IMR-90 (cell line): ENCODE data around the gene CIDEA. TPM values are rescaled to one million over a fixed set of nuclear protein-coding genes. Genes with fewer than 3 reads are reported as not detected.
A peak's percentile ranks its signal among the peaks of the same experiment; 100 is the strongest.

Experiments
- ATAC-seq: fragments of 200-7000 bp; cut with Tn5 transposase; 2 replicates; pipeline ENCODE4 v1.9.1; 2020; ENCODE audit warnings: low read depth, mild to moderate bottlenecking, moderate library complexity
- BruUV-seq: library from RNA; stranded (reverse); fragments of 400-500 nt; replicated peaks from 2 replicates; lab custom pipeline; 2021; lab: Mats Ljungman, UMichigan
- CTCF ChIA-PET: fragments of 300-600 bp; formaldehyde crosslinking; extraction: SDS; loops from one replicate; lab custom pipeline; 2021; ENCODE audit warnings: antibody characterized with exemption; lab: Yijun Ruan, JAX
- POLR2A ChIA-PET: fragments of 300-600 bp; sonication (Branson Sonifier 250); formaldehyde crosslinking; loops from one replicate; lab custom pipeline; 2022; ENCODE audit warnings: antibody characterized with exemption; ENCODE audit not compliant: unreplicated experiment; lab: Charles Lee
- DNase-seq: peaks from one replicate; pipeline ENCODE4 v3.0.0; 2013
- H2AFZ ChIP-seq: replicated peaks from 2 replicates; pipeline ENCODE3; 2013; ENCODE audit warnings: low read length, mild to moderate bottlenecking; ENCODE audit not compliant: poor library complexity
- H2AK5ac ChIP-seq: 2 replicates; pipeline ENCODE4 v1.6.1; 2013; ENCODE audit warnings: low read depth, low read length, inconsistent platforms
- H2AK9ac ChIP-seq: replicated peaks from 2 replicates; pipeline ENCODE3; 2013; ENCODE audit warnings: mild to moderate bottlenecking, low read depth, low read length, moderate library complexity; ENCODE audit not compliant: poor library complexity
- H2BK120ac ChIP-seq: 2 replicates; pipeline ENCODE4 v1.6.1; 2013; ENCODE audit warnings: low read depth, low read length, inconsistent platforms
- H2BK15ac ChIP-seq: 3 replicates; pipeline ENCODE4 v1.6.1; 2013; ENCODE audit warnings: low read depth, low read length, inconsistent platforms
- H2BK20ac ChIP-seq: 2 replicates; pipeline ENCODE4 v1.6.1; 2013; ENCODE audit warnings: low read depth, mild to moderate bottlenecking, inconsistent platforms, low read length, moderate library complexity
- H2BK5ac ChIP-seq: 2 replicates; pipeline ENCODE4 v1.6.1; 2013; ENCODE audit warnings: mild to moderate bottlenecking, low read depth, low read length, inconsistent platforms; ENCODE audit not compliant: poor library complexity, severe bottlenecking
- H3K14ac ChIP-seq: replicated peaks from 2 replicates; pipeline ENCODE4 v1.6.1; 2013; ENCODE audit warnings: low read depth, low read length, inconsistent platforms
- H3K18ac ChIP-seq: 2 replicates; pipeline ENCODE4 v1.6.1; 2013; ENCODE audit warnings: low read depth, low read length, control low read depth
- H3K23ac ChIP-seq: 2 replicates; pipeline ENCODE4 v1.6.1; 2013; ENCODE audit warnings: low read depth, low read length, inconsistent platforms
- H3K27ac ChIP-seq: 2 replicates; pipeline ENCODE4 v1.5.1; 2013; ENCODE audit warnings: mild to moderate bottlenecking, control low read depth, low read length; ENCODE audit not compliant: insufficient read depth
- H3K27me3 ChIP-seq: 2 replicates; pipeline ENCODE4 v1.6.1; 2013; ENCODE audit warnings: low read length; ENCODE audit not compliant: control insufficient read depth, insufficient read depth
- H3K36me3 ChIP-seq: 2 replicates; pipeline ENCODE4 v1.6.1; 2013; ENCODE audit warnings: low read length, mixed read lengths; ENCODE audit not compliant: control insufficient read depth, insufficient read depth
- H3K4ac ChIP-seq: 2 replicates; pipeline ENCODE4 v1.6.1; 2013; ENCODE audit warnings: low read depth, low read length, inconsistent platforms
- H3K4me1 ChIP-seq: 2 replicates; pipeline ENCODE4 v1.6.1; 2013; ENCODE audit warnings: low read length, mixed read lengths; ENCODE audit not compliant: control insufficient read depth, insufficient read depth
- H3K4me2 ChIP-seq: 2 replicates; pipeline ENCODE4 v1.6.1; 2013; ENCODE audit warnings: low read depth, mild to moderate bottlenecking, control low read depth, low read length, moderate library complexity
- H3K4me3 ChIP-seq: 2 replicates; pipeline ENCODE4 v1.5.1; 2013; ENCODE audit warnings: low read depth, mild to moderate bottlenecking, control low read depth, low read length, moderate library complexity; ENCODE audit not compliant: insufficient read depth
- H3K56ac ChIP-seq: 2 replicates; pipeline ENCODE4 v1.6.1; 2013; ENCODE audit warnings: low read length, inconsistent platforms; ENCODE audit not compliant: insufficient read depth; ENCODE audit errors: extremely low read depth
- H3K79me1 ChIP-seq, 2 experiments: 2 replicates each; pipeline ENCODE4 v1.6.1; 2013; ENCODE audit warnings: low read length in 2 of 2, inconsistent platforms in 1 of 2, low read depth in 1 of 2
- H3K9ac ChIP-seq: 2 replicates; pipeline ENCODE4 v1.6.1; 2013; ENCODE audit warnings: low read depth, low read length, control low read depth
- H3K9me1 ChIP-seq: 2 replicates; pipeline ENCODE4 v1.6.1; 2013; ENCODE audit warnings: low read length, inconsistent platforms; ENCODE audit not compliant: insufficient read depth
- H3K9me3 ChIP-seq: 2 replicates; pipeline ENCODE4 v1.6.1; 2013; ENCODE audit warnings: low read length; ENCODE audit not compliant: control insufficient read depth, insufficient read depth
- H4K20me1 ChIP-seq: 2 replicates; pipeline ENCODE4 v1.6.1; 2013; ENCODE audit warnings: low read length, inconsistent platforms; ENCODE audit not compliant: insufficient read depth
- H4K5ac ChIP-seq: 2 replicates; pipeline ENCODE4 v1.6.1; 2013; ENCODE audit warnings: mild to moderate bottlenecking, low read depth, low read length, control low read depth
- H4K8ac ChIP-seq, 2 experiments: 2 replicates each; pipeline ENCODE4 v1.6.1; 2013; ENCODE audit warnings: low read depth in 2 of 2, low read length in 2 of 2, control low read depth in 1 of 2, inconsistent platforms in 1 of 2
- H4K91ac ChIP-seq: 2 replicates; pipeline ENCODE4 v1.6.1; 2013; ENCODE audit warnings: low read depth, low read length, inconsistent platforms; ENCODE audit not compliant: insufficient read depth
- CHD1 ChIP-seq: IDR thresholded peaks from 2 replicates; pipeline ENCODE4 v1.6.1; 2012; ENCODE audit warnings: low read depth, low read length, improper control_type of control experiment
- POLR2A ChIP-seq: IDR thresholded peaks from 2 replicates; pipeline ENCODE4 v1.6.1; 2012; ENCODE audit warnings: mild to moderate bottlenecking, low read depth, low read length
- WGBS, 2 experiments: methylation state at CpG; one replicate each; pipeline versions ENCODE4 v1.1.5 to v1.1.7; 2013; ENCODE audit warnings: missing lambda C conversion rate in 2 of 2; ENCODE audit not compliant: insufficient read length in 1 of 2; ENCODE audit errors: extremely low coverage in 2 of 2; 5-methylcytosine and 5-hydroxymethylcytosine counted together
- dilution Hi-C: fragments of 300-500 bp; cut with HindIII; formaldehyde crosslinking; loops from one replicate; pipeline ENCODE4 v1.14.3; 2018; ENCODE audit warnings: low sequenced_read_pairs; ENCODE audit not compliant: unreplicated experiment
- in situ Hi-C: fragments of 300-500 bp; cut with MboI; formaldehyde crosslinking; loops from 3 replicates; pipeline ENCODE4 v1.14.3; 2019; ENCODE audit warnings: low sequenced_read_pairs, inconsistent platforms, mixed read lengths
- intact Hi-C: fragments of 100-400 bp; cut with micrococcal nuclease; formaldehyde crosslinking; loops from 2 replicates; pipeline ENCODE4 v1.10.0; 2022
- polyA plus RNA-seq, 3 experiments: library from polyadenylated mRNA; depleted of rRNA; stranded (reverse); fragments of >200 nt; gene quantifications; 2 replicates each; pipeline ENCODE4 v1.2.3, GENCODE V29; 2012; ENCODE audit warnings: low replicate concordance in 1 of 3
- total RNA-seq: library from RNA; depleted of rRNA; stranded (reverse); fragments of >200 nt; gene quantifications from 2 replicates; pipeline ENCODE4 v1.2.3, GENCODE V29; 2012

CIDEA gene
- total and polyA plus RNA-seq, 2 of the 4 experiments (the other 2 are of a cell fraction): not detected

GRCh38 chr18:12310762-12311161 lies 56.6 kb downstream of the CIDEA start:
- ChIA-PET CTCF (interaction anchor here (0.6 to 2.4 kb wide), 2 partner anchors 39 to 394 kb away, joined by 4 to 9 read pairs; no protein-coding TSS in a partner anchor), POLR2A (interaction anchor here (0.5 to 1.5 kb wide), 2 partner anchors 39 to 66 kb away, joined by 4 to 5 read pairs; partner anchors contain the start of gene AFG3L2)
- H3K18ac ChIP-seq: no peak overlapping the region
- H4K5ac ChIP-seq: no peak overlapping the region
- no peak overlapping the region for H2BK15ac ChIP-seq
- H2BK5ac ChIP-seq: peak overlapping the region; percentile 37
- DNase-seq (no peak), ATAC-seq (no peak)
- H3K27me3 ChIP-seq: no peaks in the 10 kb centered on the region
- no peak overlapping the region for H3K14ac ChIP-seq
- no peak overlapping the region for H2AK5ac ChIP-seq
- no CpG with 5 or more reads among the region's 6 CpGs for whole genome bisulfite sequencing, 2 experiments
- H4K20me1 ChIP-seq: peaks cover 59% of the 10 kb centered on the region
- H3K4me3 ChIP-seq: peak overlapping the region; percentile 15; the same call in 1 of the 2 replicates
- dilution Hi-C loops: no loop called here
- no peak overlapping the region for H2BK120ac ChIP-seq
- no peak overlapping the region for H3K27ac ChIP-seq
- H3K9me3 ChIP-seq: peaks cover 2% of the 10 kb centered on the region
- peaks cover 8% of the 10 kb centered on the region; the same call in 1 of the 2 replicates for H3K9me1 ChIP-seq
- in situ Hi-C loops: no loop called here
- peaks cover 24 to 50% of the 10 kb centered on the region in 2 experiments; a peak in 3 of 4 replicates for H3K79me1 ChIP-seq
- H3K4me1 ChIP-seq: peaks cover 18% of the 10 kb centered on the region
- no peak overlapping the region for H2AFZ ChIP-seq
- H4K8ac ChIP-seq: no peak overlapping the region
- peak; percentile 30; the same call in 1 of the 2 replicates for TF ChIP-seq POLR2A
- TF ChIP-seq CHD1: no peak
- BruUV-seq: no TSS peak
- no peak overlapping the region for H4K91ac ChIP-seq
- H3K9ac ChIP-seq: no peak overlapping the region
- peaks cover 41% of the 10 kb centered on the region for H3K36me3 ChIP-seq
- intact Hi-C loops: no loop called here
- no peak overlapping the region for H3K4ac ChIP-seq
- no peak overlapping the region for H3K56ac ChIP-seq
- H3K4me2 ChIP-seq: peak overlapping the region; percentile 60
- H3K23ac ChIP-seq: peak overlapping the region; percentile 81; the same call in 1 of the 2 replicates
- H2AK9ac ChIP-seq: no peak overlapping the region
- no peak overlapping the region for H2BK20ac ChIP-seq
